ENCODE measurements around the gene KIRREL3. TPM values are rescaled to one million over a fixed set of nuclear protein-coding genes. Genes with fewer than 3 reads are reported as not detected.

Gene KIRREL3
- total and polyA plus RNA-seq, 2 of the 4 experiments (the other 2 are of a cell fraction), result 10.9 to 15.9 TPM

- H3K9ac ChIP-seq (ENCODE audit: low read depth, low read length), result no peak overlapping the region
- peaks cover 2% of the 10 kb centered on the region; the same call in 1 of the 2 replicates for H3K4me1 ChIP-seq (ENCODE audit: control insufficient read depth, insufficient read depth, low read length)
- H3K14ac ChIP-seq (replicated peaks; ENCODE audit: low read depth, low read length), result no peak overlapping the region
- ChIA-PET POLR2A (ENCODE audit: unreplicated experiment) (no interaction called here), CTCF (no interaction called here)
- H3K9me3 ChIP-seq (ENCODE audit: control insufficient read depth, insufficient read depth, low read length), result no peaks in the 10 kb centered on the region
- no peak overlapping the region for H3K4ac ChIP-seq (ENCODE audit: low read depth, low read length)
- no peak for ATAC-seq (ENCODE audit: low read depth)
- H2BK120ac ChIP-seq (ENCODE audit: low read depth, low read length), result no peak overlapping the region
- no peak overlapping the region for H4K5ac ChIP-seq (ENCODE audit: low read depth, low read length)
- H3K56ac ChIP-seq (ENCODE audit: extremely low read depth, insufficient read depth, low read length), result no peak overlapping the region
- H2BK20ac ChIP-seq (ENCODE audit: low read depth, low read length), result no peak overlapping the region
- H2AK5ac ChIP-seq (ENCODE audit: low read depth, low read length), result no peak overlapping the region
- no peak overlapping the region for H2BK5ac ChIP-seq (ENCODE audit: low read depth, low read length, poor library complexity, severe bottlenecking)
- no peak overlapping the region for H4K8ac ChIP-seq (ENCODE audit: low read depth in 2 of 2, low read length in 2 of 2)
- no TSS peak for BruUV-seq (replicated peaks)
- in situ Hi-C loops (cut with MboI; ENCODE audit: low sequenced_read_pairs), result no loop called here
- dilution Hi-C loops (cut with HindIII; ENCODE audit: low sequenced_read_pairs, unreplicated experiment), result no loop called here
- no peak overlapping the region for H3K23ac ChIP-seq (ENCODE audit: low read depth, low read length)
- WGBS, 2 experiments (ENCODE audit: extremely low coverage in 2 of 2, insufficient read length in 1 of 2), result 88% methylated on average over 3 of the region's 7 CpGs; no CpG with 5 or more reads in 1 of the 2 experiments
- H3K4me2 ChIP-seq (ENCODE audit: low read depth, low read length), result no peak overlapping the region
- DNase-seq, result no peak
- H4K20me1 ChIP-seq (ENCODE audit: insufficient read depth, low read length), result peaks cover 12% of the 10 kb centered on the region; the same call in 1 of the 2 replicates
- H3K27me3 ChIP-seq (ENCODE audit: control insufficient read depth, insufficient read depth, low read length), result no peaks in the 10 kb centered on the region
- no peak overlapping the region for H2AFZ ChIP-seq (replicated peaks; ENCODE audit: low read length, poor library complexity)
- intact Hi-C loops (cut with micrococcal nuclease), result no loop called here
- no peak overlapping the region for H2BK15ac ChIP-seq (ENCODE audit: low read depth, low read length)
- H4K91ac ChIP-seq (ENCODE audit: insufficient read depth, low read depth, low read length), result no peak overlapping the region
- H3K79me1 ChIP-seq (ENCODE audit: low read depth in 1 of 2, low read length in 2 of 2), result peaks cover 45 to 49% of the 10 kb centered on the region in 2 experiments
- no peak overlapping the region for H3K27ac ChIP-seq (ENCODE audit: insufficient read depth, low read length)
- H3K18ac ChIP-seq (ENCODE audit: low read depth, low read length), result no peak overlapping the region
- no peak overlapping the region for H3K4me3 ChIP-seq (ENCODE audit: insufficient read depth, low read depth, low read length)
- H3K9me1 ChIP-seq (ENCODE audit: insufficient read depth, low read length), result no peaks in the 10 kb centered on the region; the same call in 1 of the 2 replicates
- TF ChIP-seq POLR2A (IDR thresholded peaks at IDR 0.05; ENCODE audit: low read depth, low read length), result no peak
- no peak for TF ChIP-seq FOS (IDR thresholded peaks at IDR 0.05; ENCODE audit: low read depth, low read length)
- TF ChIP-seq MXI1 (IDR thresholded peaks at IDR 0.05; ENCODE audit: borderline replicate concordance, low read depth, low read length), result no peak
- TF ChIP-seq RCOR1 (IDR thresholded peaks at IDR 0.05; ENCODE audit: insufficient replicate concordance, low read length), result no peak
- no peak for TF ChIP-seq RAD21 (IDR thresholded peaks at IDR 0.05; ENCODE audit: low read length)
- no peak for TF ChIP-seq SMC3 (IDR thresholded peaks at IDR 0.05; ENCODE audit: low read depth, low read length)
- no peak for TF ChIP-seq CHD1 (IDR thresholded peaks at IDR 0.05; ENCODE audit: low read depth, low read length)
- no peak for TF ChIP-seq MAFK (IDR thresholded peaks at IDR 0.05; ENCODE audit: low read depth, low read length)
- TF ChIP-seq, protein P1, sequence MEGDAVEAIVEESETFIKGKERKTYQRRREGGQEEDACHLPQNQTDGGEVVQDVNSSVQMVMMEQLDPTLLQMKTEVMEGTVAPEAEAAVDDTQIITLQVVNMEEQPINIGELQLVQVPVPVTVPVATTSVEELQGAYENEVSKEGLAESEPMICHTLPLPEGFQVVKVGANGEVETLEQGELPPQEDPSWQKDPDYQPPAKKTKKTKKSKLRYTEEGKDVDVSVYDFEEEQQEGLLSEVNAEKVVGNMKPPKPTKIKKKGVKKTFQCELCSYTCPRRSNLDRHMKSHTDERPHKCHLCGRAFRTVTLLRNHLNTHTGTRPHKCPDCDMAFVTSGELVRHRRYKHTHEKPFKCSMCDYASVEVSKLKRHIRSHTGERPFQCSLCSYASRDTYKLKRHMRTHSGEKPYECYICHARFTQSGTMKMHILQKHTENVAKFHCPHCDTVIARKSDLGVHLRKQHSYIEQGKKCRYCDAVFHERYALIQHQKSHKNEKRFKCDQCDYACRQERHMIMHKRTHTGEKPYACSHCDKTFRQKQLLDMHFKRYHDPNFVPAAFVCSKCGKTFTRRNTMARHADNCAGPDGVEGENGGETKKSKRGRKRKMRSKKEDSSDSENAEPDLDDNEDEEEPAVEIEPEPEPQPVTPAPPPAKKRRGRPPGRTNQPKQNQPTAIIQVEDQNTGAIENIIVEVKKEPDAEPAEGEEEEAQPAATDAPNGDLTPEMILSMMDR (conservative IDR thresholded peaks at IDR 0.05; ENCODE audit: low read depth, low read length), result no peak
- no peak for TF ChIP-seq ELK1 (IDR thresholded peaks at IDR 0.05; ENCODE audit: borderline replicate concordance, low read depth, low read length)
- no peak for TF ChIP-seq RFX5 (IDR thresholded peaks at IDR 0.05; ENCODE audit: low read depth, low read length)
- no peak for TF ChIP-seq NFE2L2 (IDR thresholded peaks at IDR 0.05; ENCODE audit: low read depth, low read length)
- no peak for TF ChIP-seq USF2 (IDR thresholded peaks at IDR 0.05; ENCODE audit: low read depth, low read length)
- TF ChIP-seq MAZ (IDR thresholded peaks at IDR 0.05; ENCODE audit: borderline replicate concordance, low read depth, low read length), result no peak
- TF ChIP-seq CEBPB (IDR thresholded peaks at IDR 0.05; ENCODE audit: low read depth, low read length), result no peak
- no peak for TF ChIP-seq BHLHE40 (IDR thresholded peaks at IDR 0.05; ENCODE audit: low read depth, low read length)
- H2AK9ac ChIP-seq (replicated peaks; ENCODE audit: low read depth, low read length, poor library complexity), result no peak overlapping the region
- H3K36me3 ChIP-seq (ENCODE audit: control insufficient read depth, insufficient read depth, low read length), result no peaks in the 10 kb centered on the region
Observed at GRCh38 chr11:126943316-126943715, 57.3 kb downstream of the KIRREL3 start.

Measured in IMR-90 (cell line).